Urinary bladder (tissue), 4 donors: Measurements from ENCODE around the gene RAD54L2. TPM values are rescaled to one million over a fixed set of nuclear protein-coding genes. Genes with fewer than 3 reads are reported as not detected.
"Not testable (repeated sequence)": the region's sequence is repeated elsewhere in the genome, so short reads cannot be mapped to it uniquely, and the experiment has no call there.

Source experiments
- DNase-seq: peaks from one replicate; pipeline ENCODE4 v3.0.0-alpha.2; 2015; ENCODE audit errors: extremely low spot score
- H3K27ac ChIP-seq: one replicate; pipeline ENCODE4 v1.5.1; 2013; ENCODE audit warnings: low read depth, mild to moderate bottlenecking, moderate library complexity
- H3K36me3 ChIP-seq: one replicate; pipeline ENCODE4 v1.6.1; 2013; ENCODE audit warnings: mild to moderate bottlenecking, moderate library complexity; ENCODE audit not compliant: insufficient read depth
- H3K4me1 ChIP-seq: one replicate; pipeline ENCODE4 v1.6.1; 2013; ENCODE audit warnings: mild to moderate bottlenecking, moderate library complexity; ENCODE audit not compliant: insufficient read depth
- H3K4me3 ChIP-seq: one replicate; pipeline ENCODE4 v1.5.1; 2013; ENCODE audit warnings: low read depth, low read length
- WGBS: extraction: QIAGEN DNeasy Blood & Tissue Kit; methylation state at CpG from one replicate; pipeline ENCODE4 v1.1.7; 2013; 5-methylcytosine and 5-hydroxymethylcytosine counted together
- polyA plus RNA-seq: library from polyadenylated mRNA; stranded (reverse); fragments of 200-250 nt; gene quantifications from one replicate; pipeline ENCODE4 v1.2.3, GENCODE V29; 2013
- total RNA-seq: library from RNA; depleted of rRNA; stranded (reverse); fragments of >200 nt; gene quantifications from one replicate; pipeline ENCODE4 v1.2.3, GENCODE V29; 2014
- donor health status: healthy with polysubstance abuse.
- donor health status: healthy.

Gene RAD54L2
- total RNA-seq (24.9 TPM), polyA plus RNA-seq (5.5 TPM)

- DNase-seq, result peak; percentile 28
- Histone ChIP-seq H3K27ac (peak within 1 kb of the TSS; percentile 86), H3K4me1 (no peaks in the 10 kb centered on the region), H3K4me3 (peak within 1 kb of the TSS; percentile 95), H3K36me3 (no peaks in the 10 kb centered on the region)
- WGBS, result under 1% methylated on average over 91 of the region's 91 CpGs
Observed at GRCh38 chr3:51538459-51539290, at the start of gene RAD54L2. TSS of gene RAD54L2 (plus strand) at chr3:51538719. CDS start at chr3:51590421, 51,702 bp downstream.

- Histone ChIP-seq H3K27ac (peak overlapping the region; percentile 98), H3K36me3 (no peaks in the 10 kb centered on the region), H3K4me1 (peaks cover 2% of the 10 kb centered on the region), H3K4me3 (peak overlapping the region; percentile 56)
- DNase-seq, result peak; percentile 89
- under 1% methylated on average over 43 of the region's 43 CpGs for WGBS
Observed at GRCh38 chr3:51498876-51499738, 39.4 kb upstream of the RAD54L2 start.

- peaks cover 2% of the 10 kb centered on the region for H3K4me1 ChIP-seq
- 94% methylated on average over 14 of the region's 14 CpGs for WGBS
- H3K36me3 ChIP-seq, result no peaks in the 10 kb centered on the region
- H3K4me3 ChIP-seq, result no peak overlapping the region
- DNase-seq, result no peak
- H3K27ac ChIP-seq, result peak overlapping the region; percentile 75
Observed at GRCh38 chr3:51500632-51501131, 37.8 kb upstream of the RAD54L2 start.

GRCh38 chr3:51501833-51502561 is 36.5 kb upstream of the RAD54L2 start:
- peaks cover 2% of the 10 kb centered on the region for H3K4me1 ChIP-seq
- WGBS, result 8% methylated on average over 6 of the region's 6 CpGs
- peak; percentile 32 for DNase-seq
- no peak overlapping the region for H3K4me3 ChIP-seq
- no peaks in the 10 kb centered on the region for H3K36me3 ChIP-seq
- no peak overlapping the region for H3K27ac ChIP-seq

GRCh38 chr3:51502562-51502910 is 36.0 kb upstream of the RAD54L2 start:
- no peak overlapping the region for H3K4me3 ChIP-seq
- 25% methylated on average over 2 of the region's 2 CpGs for WGBS
- peaks cover 2% of the 10 kb centered on the region for H3K4me1 ChIP-seq
- H3K36me3 ChIP-seq, result no peaks in the 10 kb centered on the region
- no peak for DNase-seq
- H3K27ac ChIP-seq, result no peak overlapping the region

- no peak overlapping the region for H3K4me3 ChIP-seq
- H3K4me1 ChIP-seq, result peaks cover 2% of the 10 kb centered on the region
- H3K27ac ChIP-seq, result no peak overlapping the region
- no peaks in the 10 kb centered on the region for H3K36me3 ChIP-seq
- DNase-seq, result no peak
- 85% methylated on average over 2 of the region's 2 CpGs for WGBS
Observed at GRCh38 chr3:51503007-51503406, 35.5 kb upstream of the RAD54L2 start.

- 85% methylated on average over 9 of the region's 9 CpGs for WGBS
- Histone ChIP-seq H3K36me3 (no peaks in the 10 kb centered on the region), H3K4me3 (no peak overlapping the region), H3K4me1 (no peaks in the 10 kb centered on the region), H3K27ac (no peak overlapping the region)
- no peak for DNase-seq
Observed at GRCh38 chr3:51508255-51508654, 30.3 kb upstream of the RAD54L2 start.

- Histone ChIP-seq H3K36me3 (no peaks in the 10 kb centered on the region), H3K27ac (no peak overlapping the region), H3K4me3 (no peak overlapping the region), H3K4me1 (no peaks in the 10 kb centered on the region)
- 50% methylated on average over 1 of the region's 1 CpG for WGBS
- DNase-seq, result no peak
Observed at GRCh38 chr3:51510996-51511395, 27.5 kb upstream of the RAD54L2 start.

GRCh38 chr3:51514210-51514609 is 24.3 kb upstream of the RAD54L2 start:
- WGBS, result 88% methylated on average over 5 of the region's 5 CpGs
- Histone ChIP-seq H3K4me1 (no peaks in the 10 kb centered on the region), H3K36me3 (no peaks in the 10 kb centered on the region), H3K4me3 (no peak overlapping the region), H3K27ac (no peak overlapping the region)
- no peak for DNase-seq

- DNase-seq, result no peak
- WGBS, result 71% methylated on average over 2 of the region's 2 CpGs
- Histone ChIP-seq H3K36me3 (no peaks in the 10 kb centered on the region), H3K4me1 (no peaks in the 10 kb centered on the region), H3K4me3 (no peak overlapping the region), H3K27ac (no peak overlapping the region)
Observed at GRCh38 chr3:51519848-51520247, 18.7 kb upstream of the RAD54L2 start.

GRCh38 chr3:51520906-51521730 is 17.4 kb upstream of the RAD54L2 start:
- H3K36me3 ChIP-seq, H3K4me1 ChIP-seq, DNase-seq, H3K4me3 ChIP-seq, H3K27ac ChIP-seq: not testable (repeated sequence)
- WGBS, result 84% methylated on average over 5 of the region's 5 CpGs

GRCh38 chr3:51522273-51522962 is 16.1 kb upstream of the RAD54L2 start:
- Histone ChIP-seq H3K4me3 (no peak overlapping the region), H3K36me3 (no peaks in the 10 kb centered on the region), H3K27ac (no peak overlapping the region), H3K4me1 (no peaks in the 10 kb centered on the region)
- 72% methylated on average over 11 of the region's 11 CpGs for WGBS
- DNase-seq, result no peak
